GM12878 (cell line): ENCODE results near the gene PYGM. TPM values are rescaled to one million over a fixed set of nuclear protein-coding genes. Genes with fewer than 3 reads are reported as not detected.

Source experiments
- ATAC-seq: fragments of 200-7000 bp; cut with Tn5 transposase; 3 replicates; pipeline ENCODE4 v1.9.1; 2020; ENCODE audit warnings: mild to moderate bottlenecking, moderate library complexity
- BruUV-seq: library from RNA; stranded (reverse); fragments of 400-500 nt; replicated peaks from 2 replicates; lab custom pipeline; 2021; lab: Mats Ljungman, UMichigan
- CTCF ChIA-PET: fragments of 300-600 bp; sonication (Branson Sonifier 250); formaldehyde crosslinking; extraction: SDS; loops from one replicate; lab custom pipeline; 2021; ENCODE audit warnings: inconsistent platforms; lab: Yijun Ruan, JAX
- POLR2A ChIA-PET: fragments of 350-600 bp; formaldehyde crosslinking; extraction: SDS; loops from one replicate; lab custom pipeline; 2021; ENCODE audit warnings: inconsistent platforms; lab: Charles Lee
- RAD21 ChIA-PET: fragments of 300-600 bp; sonication (Branson Sonifier 250); formaldehyde crosslinking; loops from one replicate; lab custom pipeline; 2023; ENCODE audit warnings: antibody characterized with exemption; ENCODE audit not compliant: unreplicated experiment; lab: Charles Lee
- SMC1A ChIA-PET: fragments of 300-600 bp; sonication (Branson Sonifier 250); formaldehyde crosslinking; loops from one replicate; lab custom pipeline; 2023; ENCODE audit not compliant: unreplicated experiment, uncharacterized antibody; lab: Charles Lee
- DNase-seq: peaks from one replicate; pipeline ENCODE4 v3.0.0-alpha.2; 2011; ENCODE audit warnings: low read depth, low spot score
- FAIRE-seq: peaks from 3 replicates; lab custom pipeline; 2011; peaks lifted over from hg19 to GRCh38; lab: Jason Lieb, UNC
- H2AFZ ChIP-seq: 2 replicates; pipeline ENCODE4 v1.6.0; 2011; ENCODE audit warnings: low read depth, low read length, control low read depth; ENCODE audit not compliant: control insufficient read depth
- H3K27ac ChIP-seq: 2 replicates; pipeline ENCODE4 v1.5.1; 2011; ENCODE audit warnings: control low read depth; ENCODE audit not compliant: control insufficient read depth, insufficient read depth
- H3K27me3 ChIP-seq, 2 experiments: replicated peaks in 1 of 2; 2 replicates each; pipeline versions ENCODE4 v1.6.0 to v1.6.1; 2011; ENCODE audit warnings: low read length in 1 of 2; ENCODE audit not compliant: control insufficient read depth in 2 of 2, insufficient read depth in 2 of 2
- H3K36me3 ChIP-seq, 2 experiments: 2 replicates each; pipeline ENCODE4 v1.5.1; 2011; ENCODE audit warnings: low read length in 1 of 2; ENCODE audit not compliant: control insufficient read depth in 2 of 2, insufficient read depth in 2 of 2
- H3K4me1 ChIP-seq: 2 replicates; pipeline ENCODE4 v1.6.1; 2011; ENCODE audit warnings: mild to moderate bottlenecking, low read length, moderate library complexity, mixed read lengths; ENCODE audit not compliant: control insufficient read depth, insufficient read depth
- H3K4me2 ChIP-seq: 2 replicates; pipeline ENCODE4 v1.6.0; 2011; ENCODE audit warnings: control low read depth; ENCODE audit not compliant: control insufficient read depth, insufficient read depth
- H3K4me3 ChIP-seq: fragments of 200-600 bp; sonication (generic); 2 replicates; pipeline ENCODE4 v1.5.1; 2016
- H3K79me2 ChIP-seq: 2 replicates; pipeline ENCODE4 v1.6.0; 2011; ENCODE audit warnings: low read length; ENCODE audit not compliant: control insufficient read depth, insufficient read depth
- H3K9ac ChIP-seq: 2 replicates; pipeline ENCODE4 v1.8.0; 2011; ENCODE audit warnings: low read length, control low read depth, mixed read lengths; ENCODE audit not compliant: control insufficient read depth, insufficient read depth
- H3K9me3 ChIP-seq: replicated peaks from 3 replicates; pipeline ENCODE4 v1.5.1; 2011; ENCODE audit warnings: mild to moderate bottlenecking, low read length; ENCODE audit not compliant: control insufficient read depth, insufficient read depth
- H4K20me1 ChIP-seq: 2 replicates; pipeline ENCODE4 v1.6.0; 2011; ENCODE audit not compliant: control insufficient read depth, insufficient read depth
- ASH2L ChIP-seq: fragments of 300-600, 200-600 bp; sonication (generic); IDR thresholded peaks from 2 replicates; pipeline ENCODE4 v1.6.1; 2017; ENCODE audit warnings: low read depth, mild to moderate bottlenecking, borderline replicate concordance
- ATF7 ChIP-seq: fragments of 450-650 bp; IDR thresholded peaks from 2 replicates; pipeline ENCODE4 v1.6.1; 2016; ENCODE audit warnings: low read depth, mild to moderate bottlenecking
- BCLAF1 ChIP-seq: fragments of 450-650 bp; IDR thresholded peaks from 2 replicates; pipeline ENCODE4 v1.6.1; 2017; ENCODE audit warnings: antibody characterized with exemption, mild to moderate bottlenecking, moderate library complexity
- BRCA1 ChIP-seq: IDR thresholded peaks from 2 replicates; pipeline ENCODE4 v1.6.1; 2011; ENCODE audit warnings: low read depth, low read length, improper control_type of control experiment
- FOXK2 ChIP-seq: fragments of 450-650 bp; IDR thresholded peaks from 2 replicates; pipeline ENCODE4 v1.6.1; 2017; ENCODE audit warnings: mild to moderate bottlenecking, moderate library complexity
- IRF4 ChIP-seq: IDR thresholded peaks from 2 replicates; pipeline ENCODE4 v1.6.1; 2011; ENCODE audit warnings: low read depth, low read length
- NR2C1 ChIP-seq: fragments of 450-650 bp; IDR thresholded peaks from 2 replicates; pipeline ENCODE4 v1.6.1; 2017; ENCODE audit warnings: antibody characterized with exemption, mild to moderate bottlenecking, moderate library complexity
- NR2C2 ChIP-seq: IDR thresholded peaks from 2 replicates; pipeline ENCODE4 v1.6.1; 2011; ENCODE audit warnings: borderline replicate concordance, low read depth; ENCODE audit not compliant: control insufficient read depth, insufficient read length
- NR2F1 ChIP-seq: fragments of 450-650 bp; conservative IDR thresholded peaks from 2 replicates; pipeline ENCODE4 v1.6.1; 2017; ENCODE audit warnings: mild to moderate bottlenecking
- POLR2A ChIP-seq: IDR thresholded peaks from 2 replicates; pipeline ENCODE4 v1.6.1; 2011; ENCODE audit warnings: low read depth, mild to moderate bottlenecking, low read length
- RBBP5 ChIP-seq: fragments of 200-600 bp; sonication (generic); conservative IDR thresholded peaks from 2 replicates; pipeline ENCODE4 v1.6.1; 2016
- RELA ChIP-seq: fragments of 450-650 bp; IDR thresholded peaks from 2 replicates; pipeline ENCODE4 v1.8.0; 2014; ENCODE audit warnings: borderline replicate concordance; ENCODE audit not compliant: partially characterized antibody
- STAT1 ChIP-seq: fragments of 450-650 bp; conservative IDR thresholded peaks from 2 replicates; pipeline ENCODE4 v1.6.1; 2014; ENCODE audit warnings: antibody characterized with exemption, mild to moderate bottlenecking
- ZZZ3 ChIP-seq: IDR thresholded peaks from 2 replicates; pipeline ENCODE4 v1.6.1; 2011; ENCODE audit warnings: low read depth; ENCODE audit not compliant: control insufficient read depth, insufficient read length
- WGBS: methylation state at CpG from one replicate; pipeline ENCODE4 v1.1.6; 2016; ENCODE audit warnings: low lambda C conversion rate; ENCODE audit not compliant: insufficient replicate concordance, insufficient coverage; ENCODE audit errors: missing lambda C conversion rate; 5-methylcytosine and 5-hydroxymethylcytosine counted together
- in situ Hi-C: fragments of 300-500 bp; cut with MboI; formaldehyde crosslinking; loops from 9 replicates; pipeline ENCODE4 v1.14.3; 2018; ENCODE audit warnings: mixed read lengths
- intact Hi-C: fragments of 100-400 bp; cut with micrococcal nuclease; formaldehyde crosslinking; loops from one replicate; pipeline ENCODE4 v1.14.2; 2022; ENCODE audit not compliant: unreplicated experiment
- polyA plus RNA-seq, 11 experiments: library from polyadenylated mRNA; depleted of rRNA in 4 of 11; unstranded in 6 of 11; stranded (reverse) in 5 of 11; fragments of >200 nt; fragmentation: Nextera tagmentation in 4 of 11; fragmentation: Illumina TruSeq in 1 of 11; extraction: Ambion mirVana in 4 of 11; extraction: Trizol in 1 of 11; gene quantifications; 1 replicate in 1 of 11; 2 replicates in 10 of 11; pipeline versions ENCODE4 v1.2.1 to v1.2.3, GENCODE V29; 2011 to 2016; ENCODE audit warnings: inconsistent platforms in 2 of 11, missing spikeins in 2 of 11, low read depth in 1 of 11
- total RNA-seq, 4 experiments: library from RNA; depleted of rRNA in 3 of 4; stranded (reverse); fragments of >200 nt in 3 of 4; fragmentation: Illumina TruSeq in 1 of 4; extraction: Trizol in 1 of 4; gene quantifications; 2 replicates each; pipeline versions ENCODE4 v1.2.1 to v1.2.3, GENCODE V29; 2013 to 2021
- TF ChIP-seq, protein P1 (sequence below): IDR thresholded peaks from 2 replicates; pipeline ENCODE4 v1.6.1; 2012; ENCODE audit warnings: improper control_type of control experiment, low read depth, low read length; ENCODE audit not compliant: insufficient replicate concordance

PYGM gene
- total and polyA plus RNA-seq, 10 of the 15 experiments (the other 5 are each of a cell fraction or from before 2014, with no cell fraction given) = 0.04 to 3.7 (median 0.27) TPM; not detected in 1

- no peak for ATAC-seq
- POLR2A ChIA-PET = no interaction called here
- Histone ChIP-seq H4K20me1 (peaks cover 28% of the 10 kb centered on the region), H3K4me2 (no peak overlapping the region), H3K79me2 (peaks cover 37% of the 10 kb centered on the region), H3K36me3 (peaks cover 46 to 69% of the 10 kb centered on the region in 2 experiments), H3K4me1 (peaks cover 29% of the 10 kb centered on the region), H3K4me3 (no peak overlapping the region), H3K9me3 (no peaks in the 10 kb centered on the region), H2AFZ (no peak overlapping the region), H3K27ac (no peak overlapping the region), H3K9ac (no peak overlapping the region), H3K27me3 (no peaks in the 10 kb centered on the region)
- RAD21 ChIA-PET = no interaction called here
- no peak for DNase-seq
- WGBS = 90% methylated on average over 6 of the region's 6 CpGs
- SMC1A ChIA-PET = no interaction called here
- BruUV-seq = no TSS peak
- intact Hi-C loops (no loop called here), in situ Hi-C loops (no loop called here)
- CTCF ChIA-PET = interaction anchor here (0.5 to 0.7 kb wide), 2 partner anchors 9 to 80 kb away, joined by 3 read pairs; partner anchors contain the start of gene SF1
- FAIRE-seq = no peak
- TF ChIP-seq ASH2L (no peak), FOXK2 (no peak), NR2F1 (no peak), NR2C2 (no peak), BRCA1 (no peak), IRF4 (no peak), POLR2A (no peak; the same call in none of the 2 replicates), STAT1 (no peak), ZZZ3 (no peak), NR2C1 (no peak), BCLAF1 (no peak), ATF7 (no peak), RELA (no peak), RBBP5 (no peak)
- TF ChIP-seq, protein P1, sequence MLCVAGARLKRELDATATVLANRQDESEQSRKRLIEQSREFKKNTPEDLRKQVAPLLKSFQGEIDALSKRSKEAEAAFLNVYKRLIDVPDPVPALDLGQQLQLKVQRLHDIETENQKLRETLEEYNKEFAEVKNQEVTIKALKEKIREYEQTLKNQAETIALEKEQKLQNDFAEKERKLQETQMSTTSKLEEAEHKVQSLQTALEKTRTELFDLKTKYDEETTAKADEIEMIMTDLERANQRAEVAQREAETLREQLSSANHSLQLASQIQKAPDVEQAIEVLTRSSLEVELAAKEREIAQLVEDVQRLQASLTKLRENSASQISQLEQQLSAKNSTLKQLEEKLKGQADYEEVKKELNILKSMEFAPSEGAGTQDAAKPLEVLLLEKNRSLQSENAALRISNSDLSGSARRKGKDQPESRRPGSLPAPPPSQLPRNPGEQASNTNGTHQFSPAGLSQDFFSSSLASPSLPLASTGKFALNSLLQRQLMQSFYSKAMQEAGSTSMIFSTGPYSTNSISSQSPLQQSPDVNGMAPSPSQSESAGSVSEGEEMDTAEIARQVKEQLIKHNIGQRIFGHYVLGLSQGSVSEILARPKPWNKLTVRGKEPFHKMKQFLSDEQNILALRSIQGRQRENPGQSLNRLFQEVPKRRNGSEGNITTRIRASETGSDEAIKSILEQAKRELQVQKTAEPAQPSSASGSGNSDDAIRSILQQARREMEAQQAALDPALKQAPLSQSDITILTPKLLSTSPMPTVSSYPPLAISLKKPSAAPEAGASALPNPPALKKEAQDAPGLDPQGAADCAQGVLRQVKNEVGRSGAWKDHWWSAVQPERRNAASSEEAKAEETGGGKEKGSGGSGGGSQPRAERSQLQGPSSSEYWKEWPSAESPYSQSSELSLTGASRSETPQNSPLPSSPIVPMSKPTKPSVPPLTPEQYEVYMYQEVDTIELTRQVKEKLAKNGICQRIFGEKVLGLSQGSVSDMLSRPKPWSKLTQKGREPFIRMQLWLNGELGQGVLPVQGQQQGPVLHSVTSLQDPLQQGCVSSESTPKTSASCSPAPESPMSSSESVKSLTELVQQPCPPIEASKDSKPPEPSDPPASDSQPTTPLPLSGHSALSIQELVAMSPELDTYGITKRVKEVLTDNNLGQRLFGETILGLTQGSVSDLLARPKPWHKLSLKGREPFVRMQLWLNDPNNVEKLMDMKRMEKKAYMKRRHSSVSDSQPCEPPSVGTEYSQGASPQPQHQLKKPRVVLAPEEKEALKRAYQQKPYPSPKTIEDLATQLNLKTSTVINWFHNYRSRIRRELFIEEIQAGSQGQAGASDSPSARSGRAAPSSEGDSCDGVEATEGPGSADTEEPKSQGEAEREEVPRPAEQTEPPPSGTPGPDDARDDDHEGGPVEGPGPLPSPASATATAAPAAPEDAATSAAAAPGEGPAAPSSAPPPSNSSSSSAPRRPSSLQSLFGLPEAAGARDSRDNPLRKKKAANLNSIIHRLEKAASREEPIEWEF = no peak
Observed at GRCh38 chr11:64769283-64769682, 9.5 kb upstream of the PYGM start.
